ENCODE data around the gene MYH4.

MYH4 gene

GRCh38 chr17:10469459-10469858, at the start of gene MYH4:
Gene MYH4 (minus strand): TSS chr17:10469559. CDS start chr17:10466745, 2,814 bp downstream.
- no peak for DNase-seq (ENCODE audit: low read depth, low spot score)

GRCh38 chr17:10518271-10519037, 49.1 kb upstream of the MYH4 start, which contains the start of gene MYH1:
Gene MYH1 (minus strand): TSS chr17:10518542. CDS start chr17:10516642, 1,900 bp downstream.
- no peak for DNase-seq (ENCODE audit: low read depth, low spot score)

DNA sequence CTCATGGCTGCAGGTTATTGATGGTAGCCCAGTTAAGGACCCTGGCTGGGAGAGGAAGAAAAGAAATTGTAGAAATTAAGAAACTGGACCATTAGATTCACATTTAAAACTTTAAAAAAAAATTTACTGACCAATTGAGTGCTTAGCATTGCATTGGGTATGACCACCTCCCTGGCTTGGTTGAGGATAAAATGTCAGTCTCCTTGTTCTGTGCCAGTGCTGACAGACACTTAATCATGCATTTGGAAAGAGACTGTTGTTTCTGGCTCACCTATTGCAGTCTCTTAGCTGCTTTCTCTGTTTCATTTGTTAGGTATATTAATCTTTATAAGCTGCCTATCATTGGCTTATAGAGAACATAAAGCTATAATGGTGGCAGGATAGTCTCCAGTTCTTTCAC, 47.3 kb upstream of the MYH4 start:
- no peak for DNase-seq (ENCODE audit: low read depth, low spot score)

DNA sequence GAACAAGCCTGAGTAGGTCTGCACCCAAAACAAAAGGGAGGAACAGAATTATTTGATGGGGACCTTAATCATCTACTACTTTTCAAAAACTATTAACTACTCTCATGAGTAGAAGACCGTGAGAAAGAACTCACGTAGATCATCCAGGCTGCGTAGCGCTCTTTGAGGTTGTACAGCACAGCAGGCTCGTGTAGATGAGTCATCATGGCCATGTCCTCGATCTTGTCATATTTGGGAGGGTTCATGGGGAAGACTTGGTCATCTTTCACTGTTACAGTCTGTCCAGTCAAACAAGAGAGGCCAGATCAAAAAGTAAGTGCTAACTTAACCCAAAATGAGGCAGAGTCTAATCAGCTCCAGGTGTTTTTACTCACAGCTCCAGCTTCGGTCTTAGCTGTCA, 46.7 kb upstream of the MYH4 start:
- DNase-seq (ENCODE audit: low read depth, low spot score): no peak

DNA sequence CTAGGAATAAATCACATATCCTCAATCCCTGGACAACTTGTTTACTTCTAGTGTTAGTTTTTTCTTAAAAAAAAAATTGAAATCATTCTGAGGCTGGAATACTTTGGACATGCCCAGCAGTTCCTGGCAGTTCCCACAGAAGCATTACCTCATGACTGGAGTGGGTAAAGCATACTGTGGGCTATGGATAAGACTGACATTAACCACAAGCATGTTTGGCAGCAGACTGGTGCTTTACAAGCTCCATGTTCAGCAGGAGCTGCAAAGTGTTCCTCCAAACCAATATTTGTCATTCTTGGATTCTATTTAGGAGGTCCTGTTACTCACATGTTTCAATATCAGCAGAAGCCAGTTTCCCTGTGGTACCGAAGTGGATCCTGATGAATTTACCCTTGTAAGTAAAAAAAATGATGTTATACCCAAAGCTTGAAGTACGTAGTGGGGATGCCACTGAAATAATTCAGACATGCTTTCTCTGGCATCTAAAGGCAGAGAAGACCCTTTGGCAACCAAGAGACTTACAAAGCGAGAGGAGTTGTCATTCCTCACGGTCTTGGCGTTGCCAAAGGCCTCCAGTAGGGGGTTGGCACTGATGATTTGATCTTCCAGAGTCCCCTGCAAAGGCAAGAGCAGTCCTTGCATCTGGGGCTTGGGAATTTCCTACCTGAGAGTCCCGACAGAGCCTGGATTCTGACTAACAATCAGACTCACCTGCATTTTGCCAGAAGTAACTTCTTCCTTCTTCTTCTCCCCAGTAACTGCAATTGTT, 44.1 kb upstream of the MYH4 start:
- no peak for DNase-seq (ENCODE audit: low read depth, low spot score)

- DNase-seq (ENCODE audit: low read depth, low spot score): no peak
These were observed 43.5 kb upstream of the MYH4 start for GRCh38 chr17:10512856-10513255.

- DNase-seq (ENCODE audit: low read depth, low spot score): no peak
These were observed 30.6 kb upstream of the MYH4 start for GRCh38 chr17:10499950-10500349.

DNA sequence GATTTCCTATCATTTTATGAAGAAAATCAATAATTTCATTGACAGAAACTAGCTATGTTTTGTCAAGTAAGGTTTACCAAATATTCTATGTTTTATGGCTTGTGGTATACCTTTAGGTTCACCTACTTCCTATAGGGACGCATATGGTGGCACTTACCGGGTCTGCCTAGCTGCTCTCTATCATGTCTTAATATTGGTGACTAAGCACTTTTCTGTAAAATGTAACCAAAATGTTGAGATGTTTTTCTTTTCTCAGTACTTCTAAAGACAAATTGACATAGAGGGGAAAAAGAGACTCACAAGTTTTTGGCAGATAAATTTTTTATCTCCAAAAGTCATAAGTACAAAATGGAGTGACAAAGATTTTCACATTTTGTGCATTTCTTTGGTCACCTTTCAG, 22.6 kb upstream of the MYH4 start:
- DNase-seq (ENCODE audit: low read depth, low spot score): no peak

DNA sequence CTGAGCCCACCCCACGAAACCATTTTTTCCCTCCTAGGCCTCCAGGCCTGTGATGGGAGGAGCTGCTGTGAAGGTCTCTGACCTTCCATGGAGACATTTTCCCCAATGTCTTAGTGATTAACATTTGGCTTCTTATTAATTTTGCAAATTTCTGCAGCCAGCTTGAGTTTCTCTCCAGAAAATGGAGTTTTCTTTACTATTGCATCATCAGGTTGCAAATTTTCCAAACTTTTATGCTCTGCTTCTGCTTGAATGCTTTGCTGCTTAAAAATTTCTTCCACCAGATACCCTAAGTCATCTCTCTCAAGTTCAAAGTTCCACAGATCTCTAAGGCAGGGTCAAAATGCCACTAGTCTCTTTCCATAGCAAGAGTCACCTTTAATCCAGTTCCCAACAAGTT, 12.9 kb upstream of the MYH4 start:
- DNase-seq (ENCODE audit: low read depth, low spot score): no peak

GRCh38 chr17:10477701-10478100, 8.3 kb upstream of the MYH4 start:
- no peak for DNase-seq (ENCODE audit: low read depth, low spot score)

GRCh38 chr17:10474536-10474935, 5.2 kb upstream of the MYH4 start:
- DNase-seq (ENCODE audit: low read depth, low spot score): no peak

DNA sequence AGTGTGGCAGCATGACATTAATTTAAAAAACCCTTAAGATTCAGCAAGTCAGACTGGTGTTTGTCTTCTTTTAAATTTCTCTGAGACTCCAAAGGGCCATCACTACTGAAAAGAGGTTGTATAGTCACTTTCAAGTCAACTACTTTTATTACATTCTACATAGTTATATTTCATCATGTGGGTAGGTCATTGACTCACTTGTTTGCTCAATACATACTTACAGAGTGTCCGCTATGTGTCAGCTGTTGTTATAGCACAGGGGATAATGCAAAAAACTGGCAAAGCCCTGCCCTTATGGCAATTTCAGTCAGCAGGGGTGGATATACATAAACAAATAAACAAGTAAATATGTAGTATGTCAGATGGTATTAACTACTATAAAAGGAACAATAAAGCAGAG, 2.5 kb upstream of the MYH4 start:
- DNase-seq (ENCODE audit: low read depth, low spot score): no peak

GRCh38 chr17:10463402-10463801, 6.0 kb downstream of the MYH4 start:
- no peak for DNase-seq (ENCODE audit: low read depth, low spot score)

- DNase-seq (ENCODE audit: low read depth, low spot score): no peak
These were observed 9.3 kb downstream of the MYH4 start for GRCh38 chr17:10460062-10460461.

DNA sequence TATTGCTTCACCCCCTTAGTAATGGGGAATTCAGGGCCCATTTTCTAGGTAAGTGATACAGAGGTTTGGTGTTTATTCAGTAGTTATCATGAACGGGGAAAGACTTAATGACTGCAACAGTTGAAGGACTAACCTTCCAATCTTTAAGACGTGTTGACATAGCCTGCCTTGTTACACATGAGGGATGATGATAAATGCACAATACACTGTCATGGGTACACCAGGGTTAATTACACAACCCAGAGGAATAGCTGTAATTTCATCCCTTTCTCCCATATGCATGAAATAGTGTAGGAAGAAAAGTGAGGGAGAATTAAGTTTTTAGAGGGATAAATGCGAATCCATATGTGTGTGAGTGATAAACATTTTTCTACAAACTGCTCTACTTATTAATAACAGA, 10.7 kb downstream of the MYH4 start:
- no peak for DNase-seq (ENCODE audit: low read depth, low spot score)

DNA sequence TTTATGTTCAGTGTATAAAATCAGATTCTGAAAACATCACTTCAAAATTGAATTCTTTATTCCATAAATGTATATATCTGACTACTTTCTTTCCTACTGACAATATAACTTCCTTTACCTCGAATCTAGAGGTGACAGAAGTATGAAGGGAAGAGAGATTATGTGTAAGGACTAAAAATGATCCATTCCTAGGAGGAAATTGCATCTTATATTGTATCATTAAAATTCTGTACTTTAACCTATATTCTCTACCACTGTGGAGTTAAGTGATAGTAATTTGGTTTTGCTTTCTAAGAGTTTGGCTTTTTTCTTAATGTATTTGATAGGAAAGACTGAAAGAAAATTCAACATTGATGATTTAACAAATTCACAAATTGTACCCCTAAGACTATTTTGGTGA, 11.4 kb downstream of the MYH4 start:
- DNase-seq (ENCODE audit: low read depth, low spot score): no peak

- DNase-seq (ENCODE audit: low read depth, low spot score): no peak
These were observed 22.1 kb downstream of the MYH4 start for GRCh38 chr17:10447026-10447931.

DNA sequence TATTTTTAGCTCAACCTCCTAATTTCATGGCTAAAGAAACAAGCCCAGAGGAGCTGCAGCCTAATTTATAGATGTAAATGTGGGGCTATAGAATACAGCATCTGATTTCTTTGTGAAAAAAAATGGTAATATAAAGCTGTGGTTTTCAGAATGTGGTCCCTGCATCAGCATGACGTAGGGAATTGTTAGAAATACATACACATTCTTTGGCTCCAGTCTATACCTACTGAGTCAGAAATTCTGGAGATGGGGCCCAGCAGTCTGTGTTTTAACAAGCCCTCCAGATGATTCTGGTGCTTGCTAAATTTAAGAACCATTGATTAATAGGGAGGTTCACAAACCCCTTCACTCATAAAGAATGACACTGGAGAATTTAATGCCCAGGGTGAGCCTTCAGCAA, 29.5 kb downstream of the MYH4 start:
- DNase-seq (ENCODE audit: low read depth, low spot score): no peak

- DNase-seq (ENCODE audit: low read depth, low spot score): no peak
These were observed 34.3 kb downstream of the MYH4 start for GRCh38 chr17:10435096-10435495.

DNA sequence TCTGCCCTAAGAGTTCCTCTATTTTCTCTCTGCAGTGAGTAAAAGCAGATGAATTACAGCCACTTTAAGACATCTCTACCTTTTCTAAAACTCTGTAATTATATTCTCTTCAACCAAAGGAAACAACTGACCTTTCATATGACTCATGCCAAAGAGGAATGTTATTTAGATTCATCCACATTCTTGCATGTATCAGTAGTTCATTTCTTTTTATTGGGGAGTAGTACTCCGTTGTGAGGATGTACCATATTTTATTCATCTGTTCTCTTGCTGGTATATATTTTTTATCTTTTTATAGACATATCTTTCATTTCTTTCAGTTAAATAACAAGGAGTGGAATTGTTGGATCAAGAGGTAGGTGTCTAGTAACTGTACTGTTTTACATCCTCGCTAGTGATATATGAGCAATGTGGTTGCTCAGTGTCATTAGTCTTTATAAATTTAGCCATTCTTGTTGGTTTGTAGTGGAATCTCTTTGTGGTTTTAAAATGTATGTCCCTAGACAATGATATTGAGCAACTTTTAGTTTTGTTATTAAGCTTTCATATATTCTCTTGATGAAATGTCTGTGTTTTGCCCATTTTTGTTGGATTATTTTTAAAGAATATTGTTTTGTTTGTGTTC, 39.8 kb downstream of the MYH4 start:
- no peak for DNase-seq (ENCODE audit: low read depth, low spot score)

DNA sequence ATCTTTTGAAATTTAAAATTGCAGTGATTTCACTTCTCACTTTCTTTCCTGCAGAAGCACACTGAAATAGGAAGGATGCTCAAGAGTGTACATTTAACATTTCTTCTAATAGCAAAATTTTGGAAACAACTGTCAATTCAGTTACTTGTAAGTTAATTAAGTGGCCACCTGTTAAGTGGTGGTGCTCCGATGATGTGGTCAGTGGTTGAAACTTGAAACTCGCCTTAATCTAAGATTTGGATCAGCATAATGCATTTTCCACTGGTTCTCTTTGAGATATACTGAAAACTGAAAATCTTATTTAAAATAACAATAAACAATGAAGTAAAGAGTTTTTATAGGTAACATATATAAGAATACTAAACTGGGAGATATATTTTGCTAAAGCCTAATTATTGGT, 40.6 kb downstream of the MYH4 start:
- no peak for DNase-seq (ENCODE audit: low read depth, low spot score)

Data from activated naive CD8-positive, alpha-beta T cell treated with anti-CD3 and anti-CD28 coated beads, Interleukin-2, amount 50 U/mL, for 16 hours (primary cell).